GM23338 (cell line): Measurements from ENCODE around the gene TSPO2.

Source experiments
- CREB1 ChIP-seq: fragments of 250-450 bp; sonication (Bioruptor Pico); IDR thresholded peaks from 2 replicates; pipeline ENCODE4 v1.5.0; 2020; ENCODE audit warnings: low read depth, mild to moderate bottlenecking, moderate library complexity
- EZH2 ChIP-seq: fragments of 200-600 bp; sonication (generic); IDR thresholded peaks from one replicate; pipeline ENCODE4 v1.8.0; 2017; ENCODE audit warnings: antibody characterized with exemption, mild to moderate bottlenecking, low read depth; ENCODE audit not compliant: unreplicated experiment
- EZH2phosphoT487 ChIP-seq: fragments of 200-600 bp; sonication (generic); IDR thresholded peaks from one replicate; pipeline ENCODE4 v1.8.1; 2018; ENCODE audit warnings: antibody characterized with exemption; ENCODE audit not compliant: unreplicated experiment
- JUNB ChIP-seq: IDR thresholded peaks from one replicate; pipeline ENCODE4 v1.6.1; 2016; ENCODE audit warnings: antibody characterized with exemption; ENCODE audit not compliant: unreplicated experiment
- NANOG ChIP-seq: IDR thresholded peaks from 2 replicates; pipeline ENCODE4 v1.6.1; 2016; ENCODE audit warnings: antibody characterized with exemption, borderline replicate concordance
- POLR2AphosphoS5 ChIP-seq: IDR thresholded peaks from 2 replicates; pipeline ENCODE4 v1.6.1; 2016; ENCODE audit warnings: antibody characterized with exemption, low read depth
- STAT1 ChIP-seq: IDR thresholded peaks from one replicate; pipeline ENCODE4 v1.6.1; 2016; ENCODE audit warnings: antibody characterized with exemption; ENCODE audit not compliant: unreplicated experiment
- ZNF114 ChIP-seq: fragments of 250-450 bp; sonication (Bioruptor Pico); IDR thresholded peaks from 2 replicates; pipeline ENCODE4 v1.5.0; 2020; ENCODE audit warnings: mild to moderate bottlenecking, moderate library complexity
- ZNF331 ChIP-seq: fragments of 250-450 bp; sonication (Bioruptor Pico); IDR thresholded peaks from 2 replicates; pipeline ENCODE4 v1.5.0; 2020; ENCODE audit warnings: low read depth, mild to moderate bottlenecking, moderate library complexity
- TF ChIP-seq, protein P1 (sequence below), 2 experiments: fragments of 200-600 bp in 1 of 2; sonication (generic) in 1 of 2; conservative IDR thresholded peaks; 2 replicates each; pipeline versions ENCODE4 v1.5.1 to v1.6.1; 2016 to 2017; ENCODE audit warnings: antibody characterized with exemption in 2 of 2, low read depth in 2 of 2, mild to moderate bottlenecking in 2 of 2, moderate library complexity in 1 of 2
- TF ChIP-seq, protein P2 (sequence below): IDR thresholded peaks from 2 replicates; pipeline ENCODE4 v1.6.1; 2016; ENCODE audit warnings: antibody characterized with exemption
- TF ChIP-seq, protein P3 (sequence below): IDR thresholded peaks from one replicate; pipeline ENCODE4 v1.6.1; 2018; ENCODE audit warnings: antibody characterized with exemption; ENCODE audit not compliant: unreplicated experiment
- TF ChIP-seq, protein P4 (sequence below): fragments of 250-450 bp; sonication (Bioruptor Pico); IDR thresholded peaks from 2 replicates; pipeline ENCODE4 v1.5.0; 2020; ENCODE audit warnings: mild to moderate bottlenecking, moderate library complexity

DNA sequence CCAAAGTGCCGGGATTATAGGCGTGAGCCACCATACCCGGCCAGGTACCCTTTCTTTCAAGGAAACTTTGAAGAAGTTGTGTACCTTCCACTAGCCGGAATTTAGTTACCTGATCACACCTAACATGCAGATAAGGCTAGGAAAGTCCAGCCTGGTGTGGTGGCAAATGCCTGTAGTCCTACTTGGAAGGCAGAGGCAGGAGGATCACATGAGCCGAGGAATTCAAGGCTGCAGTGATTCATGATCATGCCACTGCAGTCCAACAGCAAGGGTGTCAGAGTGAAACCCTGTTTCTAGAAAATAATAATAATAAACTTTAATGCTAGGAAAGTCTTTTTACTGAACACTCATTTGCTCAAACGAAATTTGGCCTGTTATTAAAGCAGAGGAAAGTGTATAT is 51.5 kb downstream of the TSPO2 start:
- TF ChIP-seq, protein P1, sequence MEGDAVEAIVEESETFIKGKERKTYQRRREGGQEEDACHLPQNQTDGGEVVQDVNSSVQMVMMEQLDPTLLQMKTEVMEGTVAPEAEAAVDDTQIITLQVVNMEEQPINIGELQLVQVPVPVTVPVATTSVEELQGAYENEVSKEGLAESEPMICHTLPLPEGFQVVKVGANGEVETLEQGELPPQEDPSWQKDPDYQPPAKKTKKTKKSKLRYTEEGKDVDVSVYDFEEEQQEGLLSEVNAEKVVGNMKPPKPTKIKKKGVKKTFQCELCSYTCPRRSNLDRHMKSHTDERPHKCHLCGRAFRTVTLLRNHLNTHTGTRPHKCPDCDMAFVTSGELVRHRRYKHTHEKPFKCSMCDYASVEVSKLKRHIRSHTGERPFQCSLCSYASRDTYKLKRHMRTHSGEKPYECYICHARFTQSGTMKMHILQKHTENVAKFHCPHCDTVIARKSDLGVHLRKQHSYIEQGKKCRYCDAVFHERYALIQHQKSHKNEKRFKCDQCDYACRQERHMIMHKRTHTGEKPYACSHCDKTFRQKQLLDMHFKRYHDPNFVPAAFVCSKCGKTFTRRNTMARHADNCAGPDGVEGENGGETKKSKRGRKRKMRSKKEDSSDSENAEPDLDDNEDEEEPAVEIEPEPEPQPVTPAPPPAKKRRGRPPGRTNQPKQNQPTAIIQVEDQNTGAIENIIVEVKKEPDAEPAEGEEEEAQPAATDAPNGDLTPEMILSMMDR (conservative IDR thresholded peaks at IDR 0.05; ENCODE audit: low read depth in 2 of 2) = no peak
- TF ChIP-seq EZH2phosphoT487 (no peak), EZH2 (no peak), POLR2AphosphoS5 (no peak), ZNF331 (CRISPR knock-in tag) (no peak), CREB1 (CRISPR knock-in tag) (no peak), JUNB (no peak), ZNF114 (CRISPR knock-in tag) (no peak), NANOG (no peak), STAT1 (no peak)
- TF ChIP-seq, protein P2, sequence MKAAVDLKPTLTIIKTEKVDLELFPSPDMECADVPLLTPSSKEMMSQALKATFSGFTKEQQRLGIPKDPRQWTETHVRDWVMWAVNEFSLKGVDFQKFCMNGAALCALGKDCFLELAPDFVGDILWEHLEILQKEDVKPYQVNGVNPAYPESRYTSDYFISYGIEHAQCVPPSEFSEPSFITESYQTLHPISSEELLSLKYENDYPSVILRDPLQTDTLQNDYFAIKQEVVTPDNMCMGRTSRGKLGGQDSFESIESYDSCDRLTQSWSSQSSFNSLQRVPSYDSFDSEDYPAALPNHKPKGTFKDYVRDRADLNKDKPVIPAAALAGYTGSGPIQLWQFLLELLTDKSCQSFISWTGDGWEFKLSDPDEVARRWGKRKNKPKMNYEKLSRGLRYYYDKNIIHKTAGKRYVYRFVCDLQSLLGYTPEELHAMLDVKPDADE = no peak
- TF ChIP-seq, protein P3, sequence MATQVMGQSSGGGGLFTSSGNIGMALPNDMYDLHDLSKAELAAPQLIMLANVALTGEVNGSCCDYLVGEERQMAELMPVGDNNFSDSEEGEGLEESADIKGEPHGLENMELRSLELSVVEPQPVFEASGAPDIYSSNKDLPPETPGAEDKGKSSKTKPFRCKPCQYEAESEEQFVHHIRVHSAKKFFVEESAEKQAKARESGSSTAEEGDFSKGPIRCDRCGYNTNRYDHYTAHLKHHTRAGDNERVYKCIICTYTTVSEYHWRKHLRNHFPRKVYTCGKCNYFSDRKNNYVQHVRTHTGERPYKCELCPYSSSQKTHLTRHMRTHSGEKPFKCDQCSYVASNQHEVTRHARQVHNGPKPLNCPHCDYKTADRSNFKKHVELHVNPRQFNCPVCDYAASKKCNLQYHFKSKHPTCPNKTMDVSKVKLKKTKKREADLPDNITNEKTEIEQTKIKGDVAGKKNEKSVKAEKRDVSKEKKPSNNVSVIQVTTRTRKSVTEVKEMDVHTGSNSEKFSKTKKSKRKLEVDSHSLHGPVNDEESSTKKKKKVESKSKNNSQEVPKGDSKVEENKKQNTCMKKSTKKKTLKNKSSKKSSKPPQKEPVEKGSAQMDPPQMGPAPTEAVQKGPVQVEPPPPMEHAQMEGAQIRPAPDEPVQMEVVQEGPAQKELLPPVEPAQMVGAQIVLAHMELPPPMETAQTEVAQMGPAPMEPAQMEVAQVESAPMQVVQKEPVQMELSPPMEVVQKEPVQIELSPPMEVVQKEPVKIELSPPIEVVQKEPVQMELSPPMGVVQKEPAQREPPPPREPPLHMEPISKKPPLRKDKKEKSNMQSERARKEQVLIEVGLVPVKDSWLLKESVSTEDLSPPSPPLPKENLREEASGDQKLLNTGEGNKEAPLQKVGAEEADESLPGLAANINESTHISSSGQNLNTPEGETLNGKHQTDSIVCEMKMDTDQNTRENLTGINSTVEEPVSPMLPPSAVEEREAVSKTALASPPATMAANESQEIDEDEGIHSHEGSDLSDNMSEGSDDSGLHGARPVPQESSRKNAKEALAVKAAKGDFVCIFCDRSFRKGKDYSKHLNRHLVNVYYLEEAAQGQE = no peak
- TF ChIP-seq, protein P4, sequence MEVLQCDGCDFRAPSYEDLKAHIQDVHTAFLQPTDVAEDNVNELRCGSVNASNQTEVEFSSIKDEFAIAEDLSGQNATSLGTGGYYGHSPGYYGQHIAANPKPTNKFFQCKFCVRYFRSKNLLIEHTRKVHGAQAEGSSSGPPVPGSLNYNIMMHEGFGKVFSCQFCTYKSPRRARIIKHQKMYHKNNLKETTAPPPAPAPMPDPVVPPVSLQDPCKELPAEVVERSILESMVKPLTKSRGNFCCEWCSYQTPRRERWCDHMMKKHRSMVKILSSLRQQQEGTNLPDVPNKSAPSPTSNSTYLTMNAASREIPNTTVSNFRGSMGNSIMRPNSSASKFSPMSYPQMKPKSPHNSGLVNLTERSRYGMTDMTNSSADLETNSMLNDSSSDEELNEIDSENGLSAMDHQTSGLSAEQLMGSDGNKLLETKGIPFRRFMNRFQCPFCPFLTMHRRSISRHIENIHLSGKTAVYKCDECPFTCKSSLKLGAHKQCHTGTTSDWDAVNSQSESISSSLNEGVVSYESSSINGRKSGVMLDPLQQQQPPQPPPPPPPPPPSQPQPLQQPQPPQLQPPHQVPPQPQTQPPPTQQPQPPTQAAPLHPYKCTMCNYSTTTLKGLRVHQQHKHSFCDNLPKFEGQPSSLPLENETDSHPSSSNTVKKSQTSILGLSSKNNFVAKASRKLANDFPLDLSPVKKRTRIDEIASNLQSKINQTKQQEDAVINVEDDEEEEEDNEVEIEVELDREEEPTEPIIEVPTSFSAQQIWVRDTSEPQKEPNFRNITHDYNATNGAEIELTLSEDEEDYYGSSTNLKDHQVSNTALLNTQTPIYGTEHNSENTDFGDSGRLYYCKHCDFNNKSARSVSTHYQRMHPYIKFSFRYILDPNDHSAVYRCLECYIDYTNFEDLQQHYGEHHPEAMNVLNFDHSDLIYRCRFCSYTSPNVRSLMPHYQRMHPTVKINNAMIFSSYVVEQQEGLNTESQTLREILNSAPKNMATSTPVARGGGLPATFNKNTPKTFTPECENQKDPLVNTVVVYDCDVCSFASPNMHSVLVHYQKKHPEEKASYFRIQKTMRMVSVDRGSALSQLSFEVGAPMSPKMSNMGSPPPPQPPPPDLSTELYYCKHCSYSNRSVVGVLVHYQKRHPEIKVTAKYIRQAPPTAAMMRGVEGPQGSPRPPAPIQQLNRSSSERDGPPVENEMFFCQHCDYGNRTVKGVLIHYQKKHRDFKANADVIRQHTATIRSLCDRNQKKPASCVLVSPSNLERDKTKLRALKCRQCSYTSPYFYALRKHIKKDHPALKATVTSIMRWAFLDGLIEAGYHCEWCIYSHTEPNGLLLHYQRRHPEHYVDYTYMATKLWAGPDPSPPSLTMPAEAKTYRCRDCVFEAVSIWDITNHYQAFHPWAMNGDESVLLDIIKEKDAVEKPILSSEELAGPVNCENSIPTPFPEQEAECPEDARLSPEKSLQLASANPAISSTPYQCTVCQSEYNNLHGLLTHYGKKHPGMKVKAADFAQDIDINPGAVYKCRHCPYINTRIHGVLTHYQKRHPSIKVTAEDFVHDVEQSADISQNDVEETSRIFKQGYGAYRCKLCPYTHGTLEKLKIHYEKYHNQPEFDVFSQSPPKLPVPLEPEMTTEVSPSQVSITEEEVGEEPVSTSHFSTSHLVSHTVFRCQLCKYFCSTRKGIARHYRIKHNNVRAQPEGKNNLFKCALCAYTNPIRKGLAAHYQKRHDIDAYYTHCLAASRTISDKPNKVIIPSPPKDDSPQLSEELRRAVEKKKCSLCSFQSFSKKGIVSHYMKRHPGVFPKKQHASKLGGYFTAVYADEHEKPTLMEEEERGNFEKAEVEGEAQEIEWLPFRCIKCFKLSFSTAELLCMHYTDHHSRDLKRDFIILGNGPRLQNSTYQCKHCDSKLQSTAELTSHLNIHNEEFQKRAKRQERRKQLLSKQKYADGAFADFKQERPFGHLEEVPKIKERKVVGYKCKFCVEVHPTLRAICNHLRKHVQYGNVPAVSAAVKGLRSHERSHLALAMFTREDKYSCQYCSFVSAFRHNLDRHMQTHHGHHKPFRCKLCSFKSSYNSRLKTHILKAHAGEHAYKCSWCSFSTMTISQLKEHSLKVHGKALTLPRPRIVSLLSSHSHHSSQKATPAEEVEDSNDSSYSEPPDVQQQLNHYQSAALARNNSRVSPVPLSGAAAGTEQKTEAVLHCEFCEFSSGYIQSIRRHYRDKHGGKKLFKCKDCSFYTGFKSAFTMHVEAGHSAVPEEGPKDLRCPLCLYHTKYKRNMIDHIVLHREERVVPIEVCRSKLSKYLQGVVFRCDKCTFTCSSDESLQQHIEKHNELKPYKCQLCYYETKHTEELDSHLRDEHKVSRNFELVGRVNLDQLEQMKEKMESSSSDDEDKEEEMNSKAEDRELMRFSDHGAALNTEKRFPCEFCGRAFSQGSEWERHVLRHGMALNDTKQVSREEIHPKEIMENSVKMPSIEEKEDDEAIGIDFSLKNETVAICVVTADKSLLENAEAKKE (CRISPR knock-in tag) = no peak
